LNCAP (cell line): ENCODE data around the gene SLC35D2.

Experiments
- TF ChIP-seq, protein P1 (sequence below): fragments of 450-650 bp; IDR thresholded peaks from 2 replicates; pipeline ENCODE4 v1.5.1; 2017; ENCODE audit warnings: mild to moderate bottlenecking

The SLC35D2 gene

DNA sequence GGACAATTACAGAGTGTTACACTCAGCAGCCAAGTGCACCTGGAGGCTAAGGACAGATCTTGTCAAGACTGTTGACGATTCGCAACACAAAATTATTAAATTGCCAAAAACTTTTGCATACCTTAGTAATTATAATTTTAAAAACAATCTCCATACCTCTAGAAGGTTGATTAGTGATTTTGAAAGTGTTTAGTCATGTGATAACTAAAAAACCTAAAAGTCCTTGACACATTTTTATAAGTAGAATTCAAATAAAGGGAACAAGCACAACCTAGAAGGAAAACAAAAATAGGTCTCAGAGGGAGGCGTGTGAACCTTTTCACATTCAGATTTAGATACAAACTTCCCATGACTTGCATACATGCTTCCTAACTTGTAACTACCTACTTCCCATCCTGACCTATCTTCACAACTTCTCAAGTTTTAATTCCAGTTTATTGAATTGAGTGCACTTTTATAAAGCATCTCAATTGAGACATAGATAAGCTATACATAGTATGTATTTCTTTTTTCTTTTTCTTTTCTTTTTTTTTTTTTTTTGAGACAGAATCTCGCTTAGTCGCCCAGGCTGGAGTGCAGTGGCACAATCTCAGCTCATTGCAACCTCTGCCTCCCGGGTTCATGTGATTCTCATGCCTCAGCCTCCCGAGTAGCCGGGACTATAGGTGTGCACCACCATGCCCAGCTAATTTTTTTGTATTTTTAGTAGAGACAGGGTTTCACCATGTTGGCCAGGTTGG is 28.8 kb upstream of the SLC35D2 start:
- TF ChIP-seq, protein P1, sequence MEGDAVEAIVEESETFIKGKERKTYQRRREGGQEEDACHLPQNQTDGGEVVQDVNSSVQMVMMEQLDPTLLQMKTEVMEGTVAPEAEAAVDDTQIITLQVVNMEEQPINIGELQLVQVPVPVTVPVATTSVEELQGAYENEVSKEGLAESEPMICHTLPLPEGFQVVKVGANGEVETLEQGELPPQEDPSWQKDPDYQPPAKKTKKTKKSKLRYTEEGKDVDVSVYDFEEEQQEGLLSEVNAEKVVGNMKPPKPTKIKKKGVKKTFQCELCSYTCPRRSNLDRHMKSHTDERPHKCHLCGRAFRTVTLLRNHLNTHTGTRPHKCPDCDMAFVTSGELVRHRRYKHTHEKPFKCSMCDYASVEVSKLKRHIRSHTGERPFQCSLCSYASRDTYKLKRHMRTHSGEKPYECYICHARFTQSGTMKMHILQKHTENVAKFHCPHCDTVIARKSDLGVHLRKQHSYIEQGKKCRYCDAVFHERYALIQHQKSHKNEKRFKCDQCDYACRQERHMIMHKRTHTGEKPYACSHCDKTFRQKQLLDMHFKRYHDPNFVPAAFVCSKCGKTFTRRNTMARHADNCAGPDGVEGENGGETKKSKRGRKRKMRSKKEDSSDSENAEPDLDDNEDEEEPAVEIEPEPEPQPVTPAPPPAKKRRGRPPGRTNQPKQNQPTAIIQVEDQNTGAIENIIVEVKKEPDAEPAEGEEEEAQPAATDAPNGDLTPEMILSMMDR = no peak

DNA sequence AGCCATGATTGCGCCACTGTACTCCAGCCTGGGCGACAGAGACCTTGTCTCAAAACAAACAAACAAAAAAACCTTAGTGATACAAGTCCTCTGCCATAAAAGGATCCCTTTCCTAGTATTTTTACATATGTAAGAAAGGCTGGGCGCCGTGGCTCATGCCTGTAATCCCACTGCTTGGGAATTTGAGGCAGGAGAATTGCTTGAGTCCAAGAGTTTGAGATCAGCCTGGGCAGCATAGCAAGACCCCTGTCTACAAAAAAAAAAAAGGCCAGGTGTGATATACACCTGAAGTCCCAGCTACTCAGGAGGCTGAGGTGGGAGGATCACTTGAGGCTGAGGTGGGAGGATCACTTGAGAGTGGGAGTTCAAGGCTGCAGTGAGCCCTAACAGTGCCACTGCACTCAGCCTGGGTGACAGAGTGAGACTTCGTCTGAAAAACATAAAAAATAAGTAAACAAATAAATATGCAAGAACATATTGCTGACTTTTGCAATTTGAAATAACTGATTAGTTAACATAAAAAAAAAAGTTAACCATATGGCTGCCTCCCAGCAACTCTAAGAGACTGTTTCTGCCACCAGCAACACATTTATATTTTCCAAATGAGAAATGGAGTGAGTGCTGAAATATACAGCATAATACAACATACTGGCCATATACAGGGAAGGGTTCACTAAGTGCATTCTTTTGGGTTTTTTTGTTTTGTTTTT is 27.8 kb upstream of the SLC35D2 start:
- TF ChIP-seq, protein P1 = no peak

DNA sequence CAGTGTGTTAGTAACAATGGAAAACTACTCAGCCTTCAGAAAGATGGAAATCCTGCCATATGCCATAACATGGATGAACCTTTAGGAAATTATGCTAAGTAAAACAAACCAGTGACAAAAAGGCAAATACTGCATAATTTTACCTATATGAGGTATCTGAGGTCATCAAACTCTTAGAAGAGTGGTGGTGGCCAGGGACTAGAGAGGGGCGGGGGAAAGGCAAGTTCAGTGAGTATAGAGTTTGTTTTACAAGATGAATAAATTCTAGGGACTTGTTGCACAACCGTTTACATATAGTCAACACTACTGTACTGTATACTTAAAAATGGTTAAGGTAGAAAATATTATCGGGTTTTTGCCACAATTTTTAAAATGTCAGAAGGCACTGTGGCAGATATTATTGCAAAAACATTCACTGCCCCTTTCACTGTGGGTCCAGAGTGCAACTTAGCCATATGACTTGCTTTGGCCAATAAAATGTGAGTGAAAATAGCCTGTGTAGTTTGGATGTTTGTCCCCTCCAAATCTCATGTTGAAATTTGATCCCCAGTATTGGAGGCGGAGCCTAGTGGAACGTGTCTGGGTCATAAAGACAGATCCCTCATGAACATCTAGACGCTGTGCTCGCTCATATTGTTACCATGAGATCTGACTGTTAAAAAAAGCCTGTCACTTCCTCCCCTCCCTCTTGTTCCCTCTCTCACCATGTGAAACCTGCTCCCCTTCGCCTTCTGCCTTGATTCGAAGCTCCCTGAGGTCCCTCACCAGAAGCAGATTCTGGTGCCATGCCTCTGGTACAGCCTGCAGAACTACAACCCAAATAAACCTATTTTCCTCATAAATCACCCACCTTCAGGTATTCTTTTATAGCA is 25.1 kb upstream of the SLC35D2 start:
- TF ChIP-seq, protein P1 = no peak

DNA sequence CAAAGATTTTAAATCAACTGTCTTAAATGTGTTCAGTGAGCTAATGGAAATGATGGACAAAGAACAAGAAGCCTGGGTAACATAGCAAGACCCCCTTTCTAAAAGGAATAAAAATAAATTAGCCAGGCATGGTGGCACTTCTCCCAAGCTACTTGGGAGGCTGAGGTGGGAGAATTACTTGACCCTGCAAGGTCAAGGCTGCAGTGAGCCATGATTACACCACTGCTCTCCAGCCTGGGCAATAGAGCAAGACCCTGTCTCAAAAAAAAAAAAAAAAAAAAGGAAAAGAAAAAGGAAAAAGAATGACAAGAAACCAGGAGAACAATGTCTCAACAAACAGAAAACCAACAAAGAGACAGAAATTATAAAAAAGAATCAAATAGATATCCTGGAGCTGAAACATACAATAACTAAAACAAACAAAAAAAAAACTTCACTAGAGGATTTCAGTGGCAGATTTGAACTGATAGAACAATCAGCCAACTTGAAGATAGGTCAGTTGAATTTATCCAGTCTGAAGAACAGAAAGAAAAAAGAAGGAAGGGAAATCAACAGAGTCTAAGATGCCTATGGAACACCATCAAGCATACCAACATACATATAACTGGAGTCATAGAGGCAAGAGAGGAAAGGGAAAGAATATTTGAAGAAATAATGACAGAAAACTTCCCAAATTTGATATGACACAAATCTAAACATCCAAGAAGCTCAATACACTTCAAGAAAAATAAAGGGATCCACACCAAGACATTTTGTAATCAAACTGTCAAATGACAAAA is 16.8 kb upstream of the SLC35D2 start:
- TF ChIP-seq, protein P1 = no peak

DNA sequence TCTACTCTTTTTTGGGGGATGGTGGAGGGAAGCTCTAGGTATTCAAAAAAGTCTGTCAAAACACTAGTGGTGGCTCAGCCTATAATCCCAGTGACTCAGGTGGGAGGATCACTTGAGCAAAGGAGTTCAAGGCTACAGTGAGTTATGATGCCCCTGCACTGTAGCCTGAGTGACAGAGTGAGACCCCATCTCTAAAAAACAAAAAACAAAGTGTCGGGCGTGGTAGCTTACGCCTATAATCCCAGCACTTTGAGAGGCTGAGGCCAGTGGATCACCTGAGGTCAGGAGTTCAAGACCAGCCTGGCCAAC is 15.8 kb upstream of the SLC35D2 start:
- TF ChIP-seq, protein P1 = no peak

DNA sequence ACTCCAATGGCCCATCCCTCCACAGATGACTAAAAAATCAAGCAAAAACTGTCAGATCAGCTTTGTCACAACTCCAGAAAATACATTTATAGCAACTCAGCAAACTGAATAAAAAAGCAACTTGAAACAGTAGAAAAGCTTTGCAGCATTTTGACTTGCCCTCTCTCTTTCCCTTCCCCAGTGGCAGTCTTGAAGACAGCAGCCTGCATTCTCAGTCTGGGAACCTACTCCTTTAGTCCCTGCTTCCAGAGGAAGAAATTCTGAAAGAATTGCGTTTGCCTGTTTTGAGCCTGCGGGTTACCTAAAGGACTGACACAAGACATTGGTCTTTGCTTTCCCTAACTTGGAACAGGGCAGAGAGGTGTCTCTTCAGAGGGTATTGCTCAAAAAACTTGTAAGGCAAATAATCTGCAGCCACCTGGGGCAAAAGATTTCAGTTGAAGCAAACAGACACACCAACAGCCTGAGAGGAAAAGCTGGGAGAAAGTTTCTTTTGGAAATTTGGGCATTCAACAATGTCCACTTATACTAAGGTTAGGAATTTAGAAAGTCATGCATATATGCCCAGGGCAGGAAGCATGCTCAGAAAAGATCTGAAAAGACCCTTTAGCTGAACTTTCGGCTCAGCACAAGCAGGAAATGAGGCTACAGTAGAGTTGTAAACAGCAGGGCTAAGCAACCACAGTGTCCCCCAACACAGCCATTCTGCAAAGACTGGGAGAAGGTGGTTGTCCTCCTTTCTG is 15.2 kb upstream of the SLC35D2 start:
- TF ChIP-seq, protein P1 = no peak
